Fibroblast of lung (primary cell): ENCODE data around the gene UQCC2. TPM values are rescaled to one million over a fixed set of nuclear protein-coding genes. Genes with fewer than 3 reads are reported as not detected.

Experiments used
- DNase-seq, 2 donors: peaks; one replicate each; pipeline versions ENCODE4 v3.0.0 to v3.0.0-alpha.2; 2010; ENCODE audit warnings: low read depth in 2 of 2
- H2AFZ ChIP-seq: 2 replicates; pipeline ENCODE4 v1.5.1; 2012; ENCODE audit warnings: low read length, control low read depth, inconsistent platforms
- H3K27ac ChIP-seq: 2 replicates; pipeline ENCODE4 v1.5.1; 2011; ENCODE audit warnings: low read length, control low read depth; ENCODE audit not compliant: insufficient read depth
- H3K27me3 ChIP-seq: 2 replicates; pipeline ENCODE4 v1.5.1; 2011; ENCODE audit warnings: mild to moderate bottlenecking, low read length; ENCODE audit not compliant: control insufficient read depth, insufficient read depth
- H3K36me3 ChIP-seq: 2 replicates; pipeline ENCODE4 v1.5.1; 2011; ENCODE audit warnings: low read length; ENCODE audit not compliant: control insufficient read depth, insufficient read depth
- H3K4me1 ChIP-seq: 2 replicates; pipeline ENCODE4 v1.5.1; 2011; ENCODE audit warnings: low read length; ENCODE audit not compliant: control insufficient read depth, insufficient read depth; ENCODE audit errors: extremely low read depth
- H3K4me2 ChIP-seq: 2 replicates; pipeline ENCODE4 v1.5.1; 2011; ENCODE audit warnings: low read length, control low read depth; ENCODE audit not compliant: insufficient read depth; ENCODE audit errors: extremely low read depth
- H3K4me3 ChIP-seq, 4 experiments: fragments of 200-600 bp in 1 of 4; sonication (generic) in 1 of 4; replicated peaks in 1 of 4; 2 replicates each; pipeline ENCODE4 v1.5.1; 2011 to 2016; ENCODE audit warnings: low read length in 4 of 4, low read depth in 3 of 4, mild to moderate bottlenecking in 3 of 4, control low read depth in 2 of 4, inconsistent platforms in 1 of 4, mixed read lengths in 1 of 4; ENCODE audit not compliant: insufficient read depth in 1 of 4; ENCODE audit errors: control extremely low read depth in 1 of 4
- H3K79me2 ChIP-seq: 2 replicates; pipeline ENCODE4 v1.5.1; 2012; ENCODE audit warnings: mild to moderate bottlenecking, low read length, inconsistent platforms; ENCODE audit not compliant: control insufficient read depth, insufficient read depth
- H3K9ac ChIP-seq: 2 replicates; pipeline ENCODE4 v1.5.1; 2011; ENCODE audit warnings: mild to moderate bottlenecking, low read length, control low read depth; ENCODE audit not compliant: insufficient read depth
- H3K9me3 ChIP-seq: 2 replicates; pipeline ENCODE4 v1.5.1; 2012; ENCODE audit warnings: low read depth, low read length; ENCODE audit not compliant: control insufficient read depth, insufficient read depth
- H4K20me1 ChIP-seq: 2 replicates; pipeline ENCODE4 v1.5.1; 2011; ENCODE audit warnings: low read length; ENCODE audit not compliant: control insufficient read depth, insufficient read depth; ENCODE audit errors: extremely low read depth
- CTCF ChIP-seq, 2 donors: IDR thresholded peaks in 1 of 2; conservative IDR thresholded peaks in 1 of 2; 1 replicate in 1 of 2; 2 replicates in 1 of 2; pipeline ENCODE4 v1.5.1; 2011 to 2012; ENCODE audit warnings: low read length in 2 of 2, control low read depth in 1 of 2, inconsistent platforms in 1 of 2, low read depth in 1 of 2, mild to moderate bottlenecking in 1 of 2
- EZH2 ChIP-seq: IDR thresholded peaks from 2 replicates; pipeline ENCODE4 v1.5.1; 2012; ENCODE audit warnings: low read length, control low read depth, mild to moderate bottlenecking; ENCODE audit errors: missing control alignments
- polyA plus RNA-seq, 2 donors: library from polyadenylated mRNA; depleted of rRNA in 1 of 2; stranded (reverse) in 1 of 2; unstranded in 1 of 2; fragments of >200 nt; gene quantifications; 2 replicates each; pipeline ENCODE4 v1.2.1, GENCODE V29; 2011 to 2012; ENCODE audit warnings: missing spikeins in 1 of 2
- total RNA-seq: library from RNA; depleted of rRNA; stranded (reverse); fragments of >200 nt; gene quantifications from 2 replicates; pipeline ENCODE4 v1.2.1, GENCODE V29; 2014

Gene UQCC2
- total and polyA plus RNA-seq, 2 donors (not counting 1 experiment from before 2014, with no cell fraction given) = 33.8 to 36.5 TPM

GRCh38 chr6:33727932-33728331 is 16.4 kb upstream of the UQCC2 start:
- Histone ChIP-seq H3K27ac (no peak overlapping the region), H3K4me3 (no peak overlapping the region), H3K9ac (no peak overlapping the region), H3K36me3 (no peaks in the 10 kb centered on the region), H3K27me3 (peaks cover 19% of the 10 kb centered on the region), H3K4me2 (no peak overlapping the region), H4K20me1 (no peaks in the 10 kb centered on the region), H3K79me2 (no peaks in the 10 kb centered on the region), H3K9me3 (no peaks in the 10 kb centered on the region), H3K4me1 (peaks cover 3% of the 10 kb centered on the region), H2AFZ (no peak overlapping the region)
- no peak for DNase-seq
- TF ChIP-seq EZH2 (no peak), CTCF (conservative IDR thresholded peaks at IDR 0.05 in 1 of 2, IDR thresholded peaks at IDR 0.05 in 1 of 2; ENCODE audit: low read depth in 1 of 2, low read length in 2 of 2) (no peak)

- no peaks in the 10 kb centered on the region for H3K79me2 ChIP-seq
- no peak overlapping the region for H3K27ac ChIP-seq
- no peak for DNase-seq
- no peaks in the 10 kb centered on the region for H3K36me3 ChIP-seq
- no peak overlapping the region for H2AFZ ChIP-seq
- H3K4me1 ChIP-seq = no peaks in the 10 kb centered on the region
- no peaks in the 10 kb centered on the region for H3K9me3 ChIP-seq
- H4K20me1 ChIP-seq = no peaks in the 10 kb centered on the region
- H3K4me3 ChIP-seq = no peak overlapping the region
- peaks cover 21% of the 10 kb centered on the region for H3K27me3 ChIP-seq
- no peak for TF ChIP-seq EZH2
- TF ChIP-seq CTCF (conservative IDR thresholded peaks at IDR 0.05 in 1 of 2, IDR thresholded peaks at IDR 0.05 in 1 of 2; ENCODE audit: low read depth in 1 of 2, low read length in 2 of 2) = no peak
- H3K9ac ChIP-seq = no peak overlapping the region
- no peak overlapping the region for H3K4me2 ChIP-seq
Measured at GRCh38 chr6:33727126-33727525, 15.6 kb upstream of the UQCC2 start.

GRCh38 chr6:33726696-33727095 is 15.2 kb upstream of the UQCC2 start:
- Histone ChIP-seq H3K27ac (no peak overlapping the region), H4K20me1 (no peaks in the 10 kb centered on the region), H3K27me3 (peaks cover 24% of the 10 kb centered on the region), H3K4me1 (no peaks in the 10 kb centered on the region), H2AFZ (no peak overlapping the region), H3K9ac (no peak overlapping the region), H3K9me3 (no peaks in the 10 kb centered on the region), H3K4me2 (no peak overlapping the region), H3K4me3 (no peak overlapping the region), H3K36me3 (no peaks in the 10 kb centered on the region), H3K79me2 (no peaks in the 10 kb centered on the region)
- DNase-seq = no peak
- TF ChIP-seq EZH2 (no peak), CTCF (conservative IDR thresholded peaks at IDR 0.05 in 1 of 2, IDR thresholded peaks at IDR 0.05 in 1 of 2; ENCODE audit: low read depth in 1 of 2, low read length in 2 of 2) (no peak)
